K562 (cell line): ENCODE measurements around the gene ALK. TPM values are rescaled to one million over a fixed set of nuclear protein-coding genes. Genes with fewer than 3 reads are reported as not detected.

Source experiments
- ATAC-seq: fragments of 200-7000 bp; cut with Tn5 transposase; 3 replicates; pipeline ENCODE4 v1.9.1; 2020; ENCODE audit warnings: moderate library complexity
- BruUV-seq: library from RNA; stranded (reverse); fragments of 400-500 nt; replicated peaks from 2 replicates; lab custom pipeline; 2021; lab: Mats Ljungman, UMichigan
- CTCF ChIA-PET: fragments of 300-600 bp; formaldehyde crosslinking; extraction: SDS; loops from one replicate; lab custom pipeline; 2021; ENCODE audit warnings: low intra/inter-chr PET ratio; lab: Yijun Ruan, JAX
- POLR2A ChIA-PET: fragments of 300-600, 350-650 bp; sonication (Branson Sonifier 250); formaldehyde crosslinking; extraction: SDS; loops from one replicate; lab custom pipeline; 2021; ENCODE audit warnings: antibody characterized with exemption, inconsistent platforms; lab: Yijun Ruan, JAX
- DNase-seq, 4 experiments: peaks; one replicate each; pipeline versions ENCODE4 v3.0.0 to v3.0.0-alpha.2; 2011 to 2018; ENCODE audit warnings: low spot score in 3 of 4, mixed read lengths in 3 of 4; ENCODE audit errors: extremely low read depth in 1 of 4
- FAIRE-seq: peaks from 2 replicates; lab custom pipeline; 2011; peaks lifted over from hg19 to GRCh38; lab: Jason Lieb, UNC
- H2AFZ ChIP-seq: 2 replicates; pipeline ENCODE4 v1.6.0; 2011; ENCODE audit warnings: low read depth, low read length, control low read depth, inconsistent platforms
- H3K27ac ChIP-seq: fragments of 200-600 bp; 3 replicates; pipeline ENCODE4 v1.8.0; 2011; ENCODE audit warnings: low read depth, mild to moderate bottlenecking, control low read depth, inconsistent platforms, low read length, moderate library complexity, mixed read lengths; ENCODE audit errors: extremely low read depth
- H3K27me3 ChIP-seq, 2 experiments: fragments of 300-600 bp in 1 of 2; 2 replicates in 1 of 2; 3 replicates in 1 of 2; pipeline versions ENCODE4 v1.6.0 to v1.8.0; 2011; ENCODE audit warnings: inconsistent platforms in 2 of 2, low read length in 2 of 2, mild to moderate bottlenecking in 1 of 2, mixed read lengths in 1 of 2, moderate library complexity in 1 of 2; ENCODE audit not compliant: control insufficient read depth in 2 of 2, insufficient read depth in 2 of 2
- H3K36me3 ChIP-seq: fragments of 300-600 bp; 3 replicates; pipeline ENCODE4 v1.8.0; 2011; ENCODE audit warnings: mild to moderate bottlenecking, low read length, inconsistent platforms; ENCODE audit not compliant: control insufficient read depth, insufficient read depth
- H3K4me1 ChIP-seq, 2 experiments: fragments of 200-600 bp in 1 of 2; replicated peaks in 1 of 2; 2 replicates in 1 of 2; 3 replicates in 1 of 2; pipeline versions ENCODE4 v1.5.1 to v1.8.0; 2011; ENCODE audit warnings: inconsistent platforms in 2 of 2, low read length in 2 of 2, mild to moderate bottlenecking in 1 of 2, mixed read lengths in 1 of 2, moderate library complexity in 1 of 2; ENCODE audit not compliant: control insufficient read depth in 2 of 2, insufficient read depth in 2 of 2
- H3K4me2 ChIP-seq: 2 replicates; pipeline ENCODE4 v1.6.1; 2011; ENCODE audit warnings: low read length, control low read depth, inconsistent platforms, mixed read lengths; ENCODE audit not compliant: insufficient read depth
- H3K4me3 ChIP-seq: fragments of 200-600 bp; sonication (generic), shearing (Covaris generic); 2 replicates; pipeline ENCODE4 v1.5.1; 2016; ENCODE audit warnings: control low read depth, inconsistent platforms
- H3K79me2 ChIP-seq: fragments of 200-600 bp; 3 replicates; pipeline ENCODE4 v1.8.0; 2011; ENCODE audit warnings: low read length, inconsistent platforms; ENCODE audit not compliant: control insufficient read depth, insufficient read depth
- H3K9ac ChIP-seq, 2 experiments: 2 replicates each; pipeline versions ENCODE4 v1.6.0 to v1.6.1; 2011; ENCODE audit warnings: low read depth in 2 of 2, low read length in 2 of 2, control low read depth in 1 of 2, inconsistent platforms in 1 of 2, mild to moderate bottlenecking in 1 of 2, mixed read lengths in 1 of 2; ENCODE audit not compliant: insufficient read depth in 1 of 2
- H3K9me1 ChIP-seq: one replicate; pipeline ENCODE4 v1.6.0; 2011; ENCODE audit warnings: inconsistent platforms, mild to moderate bottlenecking, low read length, moderate library complexity; ENCODE audit not compliant: control insufficient read depth, insufficient read depth
- H3K9me3 ChIP-seq: replicated peaks from 2 replicates; pipeline ENCODE4 v1.5.1; 2011; ENCODE audit warnings: low read depth, low read length, inconsistent platforms; ENCODE audit not compliant: control insufficient read depth, insufficient read depth
- H4K20me1 ChIP-seq: replicated peaks from 2 replicates; pipeline ENCODE4 v1.6.1; 2011; ENCODE audit warnings: low read length, inconsistent platforms, mixed read lengths; ENCODE audit not compliant: control insufficient read depth, insufficient read depth
- ADNP ChIP-seq: fragments of 200-800 bp; sonication (Bioruptor generic); IDR thresholded peaks from 2 replicates; pipeline ENCODE4 v1.6.1; 2016; ENCODE audit warnings: missing genetic modification characterization, missing compliant biosample characterization
- HDAC8 ChIP-seq: fragments of 450-650 bp; IDR thresholded peaks from 2 replicates; pipeline ENCODE4 v1.6.1; 2016; ENCODE audit warnings: mild to moderate bottlenecking, missing genetic modification characterization, moderate library complexity, missing compliant biosample characterization
- LEF1 ChIP-seq: fragments of 450-650 bp; IDR thresholded peaks from 2 replicates; pipeline ENCODE4 v1.6.1; 2016; ENCODE audit warnings: mild to moderate bottlenecking
- NR2C1 ChIP-seq, 2 experiments: fragments of 450-650 bp; IDR thresholded peaks; 2 replicates each; pipeline ENCODE4 v1.6.1; 2017; ENCODE audit warnings: mild to moderate bottlenecking in 2 of 2, antibody characterized with exemption in 1 of 2, inconsistent platforms in 1 of 2, missing compliant biosample characterization in 1 of 2, missing genetic modification characterization in 1 of 2
- POLR2G ChIP-seq: fragments of 200-400 bp; formaldehyde crosslinking; IDR thresholded peaks from 2 replicates; pipeline ENCODE4 v1.6.1; 2017; ENCODE audit warnings: low read depth, mild to moderate bottlenecking, antibody characterized with exemption, low read length, moderate library complexity
- POLR2H ChIP-seq: IDR thresholded peaks from 2 replicates; pipeline ENCODE4 v1.6.1; 2016; ENCODE audit warnings: missing genetic modification characterization, low read depth, mild to moderate bottlenecking, control low read depth, missing compliant biosample characterization, moderate library complexity
- SP2 ChIP-seq: IDR thresholded peaks from 2 replicates; pipeline ENCODE4 v1.6.1; 2011; ENCODE audit warnings: mild to moderate bottlenecking, low read depth, low read length, moderate library complexity; ENCODE audit not compliant: poor library complexity, severe bottlenecking; ENCODE audit errors: extremely low read depth
- ZNF212 ChIP-seq: fragments of 450-650 bp; formaldehyde crosslinking; IDR thresholded peaks from 2 replicates; pipeline ENCODE4 v1.4.0; 2020; ENCODE audit warnings: mild to moderate bottlenecking
- WGBS: fragments of 100-300 bp; shearing (Covaris generic); methylation state at CpG from one replicate; pipeline ENCODE4 v1.1.6; 2016; ENCODE audit warnings: low coverage, mixed read lengths; ENCODE audit not compliant: insufficient coverage; ENCODE audit errors: missing lambda C conversion rate; 5-methylcytosine and 5-hydroxymethylcytosine counted together
- in situ Hi-C: fragments of 300-500 bp; cut with MboI; formaldehyde crosslinking; loops from 4 replicates; pipeline ENCODE4 v1.15.0; 2018; ENCODE audit warnings: inconsistent platforms, mixed read lengths
- intact Hi-C: fragments of 100-400 bp; cut with micrococcal nuclease; formaldehyde crosslinking; loops from 2 replicates; pipeline ENCODE4 v1.14.2; 2022
- polyA plus RNA-seq, 8 experiments: library from polyadenylated mRNA; depleted of rRNA in 4 of 8; stranded (reverse) in 5 of 8; unstranded in 3 of 8; fragments of >200 nt; fragmentation: Nextera tagmentation in 2 of 8; fragmentation: Illumina TruSeq in 1 of 8; extraction: Ambion mirVana in 2 of 8; extraction: Trizol in 1 of 8; gene quantifications; 2 replicates each; pipeline versions ENCODE4 v1.2.1 to v1.2.3, GENCODE V29; 2011 to 2014; ENCODE audit warnings: inconsistent platforms in 1 of 8, missing spikeins in 1 of 8
- total RNA-seq, 7 experiments: library from RNA; depleted of rRNA in 6 of 7; stranded (reverse); fragments of >200 nt in 6 of 7; fragmentation: Illumina TruSeq in 2 of 7; extraction: Trizol in 2 of 7; gene quantifications; 2 replicates each; pipeline versions ENCODE4 v1.2.1 to v1.2.3, GENCODE V29; 2011 to 2021; ENCODE audit warnings: low replicate concordance in 1 of 7

The ALK gene
- total and polyA plus RNA-seq, 9 of the 15 experiments (the other 6 are each of a cell fraction or from before 2014, with no cell fraction given): not detected

DNA sequence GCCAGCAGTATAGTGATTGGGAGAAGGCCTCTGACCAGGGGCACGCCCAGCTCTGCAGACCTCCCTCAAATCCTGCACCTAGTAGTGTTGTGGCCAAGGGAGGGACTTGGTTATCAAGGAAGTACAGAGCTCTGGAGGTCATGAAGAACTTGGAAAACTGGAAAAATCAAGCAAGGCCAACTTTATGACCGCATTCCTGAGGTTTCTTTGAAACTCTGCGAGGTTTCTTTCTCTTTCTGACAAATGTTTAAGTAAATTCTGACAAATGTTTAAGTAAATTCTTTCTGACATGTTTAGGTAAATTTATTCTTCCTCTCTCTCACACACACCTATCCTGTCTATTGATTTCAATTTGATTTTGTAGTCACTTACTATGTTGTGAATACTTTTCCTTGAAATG is 775.2 kb downstream of the ALK start:
- TF ChIP-seq POLR2G (no peak), ZNF212 (no peak), ADNP (tag) (no peak), LEF1 (no peak), POLR2H (tag) (no peak), HDAC8 (tag) (no peak), SP2 (no peak), NR2C1 (IDR thresholded peaks at IDR 0.05) (no peak), NR2C1 (tag; IDR thresholded peaks at IDR 0.05) (no peak)
- in situ Hi-C loops (no loop called here), intact Hi-C loops (no loop called here)
- Histone ChIP-seq H3K4me2 (no peak overlapping the region), H3K79me2 (no peaks in the 10 kb centered on the region), H3K9ac (no peak overlapping the region), H3K9me3 (no peaks in the 10 kb centered on the region), H2AFZ (no peak overlapping the region), H3K9me1 (no peaks in the 10 kb centered on the region), H3K36me3 (no peaks in the 10 kb centered on the region), H3K4me1 (no peaks in the 10 kb centered on the region), H4K20me1 (no peaks in the 10 kb centered on the region; the same call in 1 of the 2 replicates), H3K4me3 (no peak overlapping the region), H3K27ac (no peak overlapping the region), H3K27me3 (peaks cover 0 to 3% of the 10 kb centered on the region in 2 experiments; a peak in 2 of 5 replicates)
- WGBS: 3% methylated on average over 3 of the region's 3 CpGs
- DNase-seq (no peak), FAIRE-seq (no peak), ATAC-seq (no peak)
- ChIA-PET CTCF (no interaction called here), POLR2A (interaction anchor here (1.1 kb wide), 1 partner anchor 15 kb away, joined by 4 read pairs; no protein-coding TSS in a partner anchor)
- no TSS peak for BruUV-seq
